HEK293T (cell line): Measurements from ENCODE around the gene DCAF12.

Experiments
- BHLHE40 ChIP-seq: fragments of 450-650 bp; IDR thresholded peaks from 2 replicates; pipeline ENCODE4 v1.6.1; 2016; ENCODE audit warnings: mild to moderate bottlenecking, moderate library complexity, borderline replicate concordance
- FOXM1 ChIP-seq: fragments of 450-650 bp; IDR thresholded peaks from 2 replicates; pipeline ENCODE4 v1.6.1; 2017; ENCODE audit warnings: mild to moderate bottlenecking, borderline replicate concordance
- HDGF ChIP-seq: fragments of 450-650 bp; IDR thresholded peaks from 2 replicates; pipeline ENCODE4 v1.6.1; 2017; ENCODE audit warnings: antibody characterized with exemption, borderline replicate concordance
- NFRKB ChIP-seq: fragments of 450-650 bp; IDR thresholded peaks from 2 replicates; pipeline ENCODE4 v1.6.1; 2016; ENCODE audit warnings: mild to moderate bottlenecking, moderate library complexity
- SUZ12 ChIP-seq: fragments of 450-650 bp; IDR thresholded peaks from 2 replicates; pipeline ENCODE4 v1.6.1; 2016; ENCODE audit warnings: mild to moderate bottlenecking
- ZNF384 ChIP-seq: fragments of 450-650 bp; IDR thresholded peaks from 2 replicates; pipeline ENCODE4 v1.6.1; 2016
- TF ChIP-seq, protein P1 (sequence below): fragments of 450-650 bp; IDR thresholded peaks from 2 replicates; pipeline ENCODE4 v1.6.1; 2016

DNA sequence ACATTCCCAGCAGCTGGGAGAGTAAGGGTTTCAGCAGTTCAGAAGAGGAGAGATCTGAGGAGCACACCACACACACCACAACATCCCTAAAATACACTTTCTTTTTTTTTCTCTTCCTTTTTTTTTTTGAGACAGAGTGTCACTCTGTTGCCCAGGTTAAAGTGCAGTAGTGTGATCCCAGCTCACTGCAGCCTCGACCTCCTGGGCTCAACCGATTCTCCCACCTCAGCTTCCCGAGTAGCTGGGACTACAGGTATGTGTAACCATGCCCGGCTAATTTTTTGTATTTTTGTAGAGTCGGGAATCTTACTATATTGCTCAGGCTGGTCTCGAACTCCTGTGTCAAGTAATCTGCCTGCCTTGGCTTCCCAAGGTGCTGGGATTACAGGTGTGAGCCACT lies 42.6 kb upstream of the DCAF12 start:
- no peak for TF ChIP-seq ZNF384
- TF ChIP-seq, protein P1, sequence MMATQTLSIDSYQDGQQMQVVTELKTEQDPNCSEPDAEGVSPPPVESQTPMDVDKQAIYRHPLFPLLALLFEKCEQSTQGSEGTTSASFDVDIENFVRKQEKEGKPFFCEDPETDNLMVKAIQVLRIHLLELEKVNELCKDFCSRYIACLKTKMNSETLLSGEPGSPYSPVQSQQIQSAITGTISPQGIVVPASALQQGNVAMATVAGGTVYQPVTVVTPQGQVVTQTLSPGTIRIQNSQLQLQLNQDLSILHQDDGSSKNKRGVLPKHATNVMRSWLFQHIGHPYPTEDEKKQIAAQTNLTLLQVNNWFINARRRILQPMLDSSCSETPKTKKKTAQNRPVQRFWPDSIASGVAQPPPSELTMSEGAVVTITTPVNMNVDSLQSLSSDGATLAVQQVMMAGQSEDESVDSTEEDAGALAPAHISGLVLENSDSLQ: no peak
- TF ChIP-seq HDGF: no peak
- no peak for TF ChIP-seq NFRKB
- no peak for TF ChIP-seq FOXM1
- TF ChIP-seq SUZ12: no peak
- no peak for TF ChIP-seq BHLHE40
